Activated CD4-positive, CD25-positive, alpha-beta regulatory T cell treated with anti-CD3 and anti-CD28 coated beads, Interleukin-2, amount 50 U/mL, for 72 hours (primary cell): ENCODE measurements around the gene SPINT2.
"Not testable (repeated sequence)": the region's sequence is repeated elsewhere in the genome, so short reads cannot be mapped to it uniquely, and the experiment has no call there.

Experiments
- DNase-seq: peaks from one replicate; pipeline ENCODE4 v3.0.0; 2021

Gene SPINT2

DNA sequence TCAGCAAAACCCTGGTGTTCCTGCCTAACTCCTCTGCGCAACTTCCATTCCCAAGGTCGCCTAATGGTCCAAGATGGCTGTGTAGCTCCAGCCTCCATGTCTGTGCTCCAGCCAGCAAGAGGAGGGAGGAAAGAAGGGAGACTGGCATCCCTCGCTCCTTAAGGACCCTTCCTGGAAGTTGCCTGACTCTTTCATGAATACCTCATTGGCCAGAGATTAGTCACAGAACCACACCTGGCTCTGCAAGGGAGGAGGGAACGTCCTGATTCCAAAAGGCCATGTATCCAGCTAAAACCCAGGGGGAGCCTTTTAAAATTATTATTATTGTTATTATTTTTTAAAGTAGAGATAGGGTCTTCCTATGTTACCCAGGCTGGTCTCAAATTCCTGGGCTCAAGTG, 60.1 kb downstream of the SPINT2 start:
- DNase-seq, result no peak

DNA sequence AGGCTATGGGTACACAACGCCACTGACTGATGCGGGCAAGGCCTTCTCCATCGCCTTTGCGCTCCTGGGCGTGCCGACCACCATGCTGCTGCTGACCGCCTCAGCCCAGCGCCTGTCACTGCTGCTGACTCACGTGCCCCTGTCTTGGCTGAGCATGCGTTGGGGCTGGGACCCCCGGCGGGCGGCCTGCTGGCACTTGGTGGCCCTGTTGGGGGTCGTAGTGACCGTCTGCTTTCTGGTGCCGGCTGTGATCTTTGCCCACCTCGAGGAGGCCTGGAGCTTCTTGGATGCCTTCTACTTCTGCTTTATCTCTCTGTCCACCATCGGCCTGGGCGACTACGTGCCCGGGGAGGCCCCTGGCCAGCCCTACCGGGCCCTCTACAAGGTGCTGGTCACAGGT, 62.2 kb downstream of the SPINT2 start:
- no peak for DNase-seq

DNA sequence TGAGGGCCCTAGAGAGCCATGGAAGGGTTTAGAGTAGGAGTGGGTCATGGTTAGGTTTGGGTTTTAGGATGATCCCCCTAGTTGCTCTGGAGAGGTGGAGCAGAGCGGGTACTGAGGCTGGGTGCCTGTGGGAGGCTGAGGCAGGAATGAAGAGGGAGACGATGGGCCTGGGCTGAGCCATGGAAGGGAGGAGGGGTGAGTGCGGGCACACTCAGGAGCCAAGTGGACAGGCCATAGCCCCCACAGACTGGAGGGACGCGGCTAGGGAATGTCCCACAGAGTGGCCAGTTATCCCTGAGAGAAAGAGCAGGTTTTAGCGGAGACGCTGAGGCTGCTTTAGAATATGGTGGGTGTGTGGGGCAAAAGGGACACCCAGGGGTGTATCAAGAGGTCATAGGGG, 65.3 kb downstream of the SPINT2 start:
- DNase-seq, result no peak

DNA sequence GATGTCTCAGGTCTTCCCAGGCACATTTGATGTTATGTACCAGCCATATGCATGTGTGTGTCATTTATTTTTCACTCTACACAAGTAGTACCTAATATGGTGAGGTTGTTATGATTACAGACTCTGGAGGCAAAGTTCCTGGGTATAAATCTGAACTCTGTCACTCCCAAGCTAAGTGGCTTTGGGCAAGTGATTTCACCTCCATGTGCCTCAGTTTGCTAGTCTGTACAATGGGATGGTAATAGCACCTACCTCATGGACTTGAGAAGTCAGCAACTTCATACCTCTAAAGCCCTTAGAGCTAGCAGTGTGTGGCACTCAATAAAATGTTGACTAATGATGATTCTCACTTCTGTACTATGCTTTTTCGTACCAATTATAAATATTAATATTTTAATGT, 67.4 kb downstream of the SPINT2 start:
- no peak for DNase-seq

DNA sequence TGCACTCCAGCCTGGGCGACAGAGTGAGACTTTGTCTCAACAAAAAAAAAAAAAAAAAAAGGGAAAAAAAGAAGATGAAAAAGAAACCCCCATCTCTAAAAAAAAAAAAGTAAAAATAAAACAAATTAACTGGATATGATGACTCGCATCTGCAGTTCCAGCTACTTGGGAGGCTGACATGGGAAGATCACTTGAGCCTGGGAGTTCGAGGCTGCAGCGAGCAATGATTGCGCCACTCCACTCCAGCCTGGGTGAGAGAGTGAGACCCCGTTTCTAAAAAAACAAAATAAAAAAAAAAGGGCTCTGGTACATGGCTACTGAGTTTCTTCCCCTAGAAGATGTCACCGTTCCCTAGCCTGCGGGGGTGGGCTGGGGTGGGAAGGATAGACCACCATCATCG, 68.9 kb downstream of the SPINT2 start:
- DNase-seq, result no peak

DNA sequence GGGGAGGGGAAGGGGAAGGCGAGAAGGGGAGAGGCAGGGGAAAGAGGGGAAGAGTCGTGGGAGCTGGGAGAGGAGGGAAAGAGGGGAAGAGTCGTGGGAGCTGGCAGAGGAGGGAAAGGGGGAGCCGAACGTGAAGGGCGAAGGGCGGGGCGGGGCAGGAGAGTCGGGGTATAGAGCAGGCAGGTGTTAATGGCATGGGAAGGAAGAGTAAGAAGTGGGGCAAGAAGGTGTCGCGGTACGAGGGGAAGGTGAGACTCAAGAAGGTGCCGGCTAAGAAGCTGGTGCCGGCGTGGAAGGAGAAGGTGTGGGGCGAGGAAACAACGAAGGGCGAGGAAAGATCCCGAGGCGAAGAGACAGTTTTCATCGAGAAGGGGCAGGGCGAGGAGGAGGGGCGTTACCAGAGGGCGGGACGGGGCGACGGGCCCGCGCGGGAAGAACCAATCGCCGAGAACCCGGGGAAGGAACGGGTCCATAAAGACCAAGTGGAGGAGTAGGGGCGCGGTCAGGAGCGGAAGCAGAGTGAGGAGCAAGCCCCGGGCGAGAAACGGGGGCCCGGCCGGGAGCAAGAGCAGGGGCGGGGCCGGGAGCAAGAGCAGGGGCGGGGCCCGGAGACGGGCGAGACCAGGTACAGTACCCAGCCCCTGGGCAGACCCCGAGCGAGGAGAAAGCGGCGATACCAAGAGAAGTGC, 71.7 kb downstream of the SPINT2 start:
- DNase-seq, result peak; percentile 92

DNA sequence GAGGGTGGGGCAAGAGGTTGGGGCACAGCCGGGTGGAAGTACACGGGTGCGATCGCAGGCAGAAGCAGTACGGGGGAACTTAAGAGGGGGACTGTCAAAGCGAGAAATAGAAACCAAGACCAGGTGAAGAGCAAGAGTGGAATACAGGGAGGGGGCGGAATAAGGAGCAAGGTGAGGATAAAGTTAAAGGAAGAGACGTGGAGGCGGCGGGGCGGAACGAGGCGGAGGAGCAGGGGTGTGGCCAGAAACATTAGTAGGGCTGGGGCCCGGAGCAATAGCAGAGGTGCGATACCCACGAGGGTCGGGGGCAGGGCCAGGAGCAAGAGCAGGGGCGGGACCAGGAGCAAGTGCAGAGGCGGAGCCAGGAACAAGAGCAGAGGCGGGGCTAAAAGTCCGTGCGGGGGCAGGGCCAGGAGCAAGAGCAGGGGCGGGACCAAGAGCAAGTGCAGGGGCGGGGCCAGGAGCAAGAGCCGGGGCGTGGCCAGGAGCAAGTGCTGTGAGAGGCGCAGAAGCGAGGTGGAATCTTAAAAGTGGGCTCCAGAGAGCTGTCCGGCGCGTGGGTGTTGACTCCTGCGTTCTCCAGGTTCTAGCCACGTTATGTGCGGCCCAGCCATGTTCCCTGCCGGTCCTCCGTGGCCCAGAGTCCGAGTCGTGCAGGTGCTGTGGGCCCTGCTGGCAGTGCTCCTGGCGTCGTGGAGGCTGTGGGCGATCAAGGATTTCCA, 72.4 kb downstream of the SPINT2 start:
- DNase-seq, result peak; percentile 95

DNA sequence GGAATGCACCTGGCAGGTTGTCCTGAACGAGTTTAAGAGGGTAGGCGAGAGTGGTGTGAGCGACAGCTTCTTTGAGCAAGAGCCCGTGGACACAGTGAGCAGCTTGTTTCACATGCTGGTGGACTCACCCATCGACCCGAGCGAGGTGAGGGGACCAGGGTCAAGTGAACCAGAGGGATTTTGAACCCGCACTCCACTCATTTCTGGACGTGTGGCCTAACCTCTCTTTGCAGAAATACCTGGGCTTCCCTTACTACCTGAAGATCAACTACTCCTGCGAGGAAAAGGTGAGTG, 72.9 kb downstream of the SPINT2 start:
- DNase-seq, result no peak

DNA sequence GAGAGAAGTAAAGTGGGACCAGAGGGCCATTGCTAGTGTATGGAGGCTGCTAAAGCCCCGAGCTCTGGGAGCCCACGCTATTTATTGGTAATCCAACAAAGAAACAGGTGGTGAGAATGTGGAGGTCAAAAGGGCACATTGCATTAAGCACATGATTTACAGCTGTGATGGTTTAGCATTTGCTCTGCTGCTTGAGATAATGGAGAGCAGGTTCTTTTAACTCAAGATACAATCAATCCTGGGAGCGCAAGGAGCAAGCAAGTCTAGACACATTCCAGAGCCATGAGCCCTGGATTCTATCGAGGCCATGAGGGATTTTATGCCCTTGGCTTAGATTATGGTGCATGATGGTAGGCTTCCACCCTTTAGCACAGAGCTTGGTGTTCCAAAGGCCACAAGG, 74.6 kb downstream of the SPINT2 start:
- DNase-seq, result not testable (repeated sequence)

DNA sequence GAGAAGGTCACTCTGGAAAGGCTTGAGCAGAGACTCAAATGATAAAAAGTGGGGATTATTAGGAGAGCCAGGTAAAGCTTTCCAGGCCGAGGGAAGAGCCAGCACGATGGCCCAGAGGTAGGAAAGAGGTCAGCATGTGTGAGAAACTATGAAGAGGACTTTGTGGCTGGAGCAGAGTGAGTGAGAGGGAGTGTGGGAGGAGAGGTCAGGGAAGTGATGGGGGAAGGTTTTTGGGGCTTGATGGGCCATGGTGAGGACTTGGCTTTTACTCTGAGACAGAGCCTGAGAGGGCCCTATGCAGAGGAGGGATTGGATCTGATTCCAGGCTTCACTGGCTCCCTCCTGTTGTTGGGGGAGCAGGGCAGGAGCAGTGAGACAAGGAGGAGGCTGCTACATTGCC, 76.6 kb downstream of the SPINT2 start:
- DNase-seq, result no peak
